Mucosa of stomach (tissue), 1 donor: ENCODE data around the gene NFIA.
"Not testable (repeated sequence)": the region's sequence is repeated elsewhere in the genome, so short reads cannot be mapped to it uniquely, and the experiment has no call there.

ENCODE experiments used
- H3K27me3 ChIP-seq: one replicate; pipeline ENCODE4 v1.7.0; 2013; ENCODE audit warnings: mild to moderate bottlenecking, low read length; ENCODE audit not compliant: control insufficient read depth, insufficient read depth
- H3K36me3 ChIP-seq: one replicate; pipeline ENCODE4 v1.7.0; 2013; ENCODE audit warnings: low read length; ENCODE audit not compliant: control insufficient read depth, insufficient read depth
- H3K4me1 ChIP-seq: one replicate; pipeline ENCODE4 v1.7.0; 2013; ENCODE audit warnings: mild to moderate bottlenecking, low read length; ENCODE audit not compliant: control insufficient read depth, insufficient read depth
- H3K4me3 ChIP-seq: one replicate; pipeline ENCODE4 v1.7.0; 2013; ENCODE audit warnings: low read length
- H3K9ac ChIP-seq: one replicate; pipeline ENCODE4 v1.7.0; 2013; ENCODE audit warnings: mild to moderate bottlenecking, low read length, moderate library complexity
- H3K9me3 ChIP-seq: one replicate; pipeline ENCODE4 v1.7.0; 2013; ENCODE audit warnings: mild to moderate bottlenecking, low read length, moderate library complexity; ENCODE audit not compliant: control insufficient read depth
- donor health status: Pancreatic carcinoma.

NFIA gene

DNA sequence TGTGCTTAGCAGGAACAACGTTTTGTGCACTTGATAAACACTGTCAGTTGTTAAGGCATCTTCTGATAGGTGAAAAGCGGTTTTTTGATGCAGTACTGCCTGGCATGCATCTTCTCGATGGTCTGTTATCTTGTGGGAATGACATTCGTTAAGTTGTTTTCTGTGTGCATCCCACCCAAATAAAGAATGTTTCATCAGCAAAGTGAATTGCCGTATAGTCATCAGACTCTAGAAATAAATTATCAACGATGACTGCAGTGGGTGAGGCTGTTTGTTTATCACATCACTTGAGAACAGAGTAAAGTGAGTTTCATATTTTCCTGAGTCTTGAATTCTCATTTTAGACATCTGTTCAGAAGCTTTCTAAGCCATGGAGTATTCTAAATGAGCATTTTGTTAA, 34.1 kb downstream of the NFIA start:
- Histone ChIP-seq H3K4me1 (peaks cover 28% of the 10 kb centered on the region), H3K36me3 (no peaks in the 10 kb centered on the region), H3K9ac (no peak overlapping the region), H3K27me3 (no peaks in the 10 kb centered on the region), H3K4me3 (no peak overlapping the region), H3K9me3 (no peaks in the 10 kb centered on the region)

DNA sequence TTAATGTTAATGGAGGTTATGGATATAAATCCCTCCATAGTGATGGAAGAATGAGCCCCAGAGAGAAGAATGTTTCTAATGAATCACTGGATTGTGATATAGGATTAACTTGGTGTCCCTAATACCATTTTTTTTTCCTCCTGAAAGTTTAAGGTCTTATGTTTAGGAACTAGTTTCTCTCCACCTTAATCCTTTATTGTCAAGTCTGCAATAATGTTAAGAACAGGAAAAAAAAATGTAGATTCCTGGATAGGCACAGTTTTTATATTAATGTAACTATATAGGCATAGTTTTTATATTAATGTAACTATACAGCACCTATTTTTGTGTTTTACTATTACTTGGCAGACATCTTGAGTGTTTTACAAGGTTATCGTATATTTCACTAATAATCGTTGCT, 34.9 kb downstream of the NFIA start:
- Histone ChIP-seq H3K4me1 (peaks cover 28% of the 10 kb centered on the region), H3K9ac (no peak overlapping the region), H3K4me3 (no peak overlapping the region), H3K9me3 (no peaks in the 10 kb centered on the region), H3K27me3 (no peaks in the 10 kb centered on the region), H3K36me3 (no peaks in the 10 kb centered on the region)

GRCh38 chr1:61119085-61119484, 36.7 kb downstream of the NFIA start:
- H3K4me3 ChIP-seq: no peak overlapping the region
- H3K4me1 ChIP-seq: peaks cover 28% of the 10 kb centered on the region
- no peak overlapping the region for H3K9ac ChIP-seq
- H3K9me3 ChIP-seq: no peaks in the 10 kb centered on the region
- H3K36me3 ChIP-seq: no peaks in the 10 kb centered on the region
- H3K27me3 ChIP-seq: no peaks in the 10 kb centered on the region

- Histone ChIP-seq H3K9me3 (no peaks in the 10 kb centered on the region), H3K9ac (no peak overlapping the region), H3K27me3 (no peaks in the 10 kb centered on the region), H3K36me3 (no peaks in the 10 kb centered on the region), H3K4me3 (no peak overlapping the region), H3K4me1 (peaks cover 33% of the 10 kb centered on the region)
Measured at GRCh38 chr1:61120246-61120840, 38.0 kb downstream of the NFIA start.

DNA sequence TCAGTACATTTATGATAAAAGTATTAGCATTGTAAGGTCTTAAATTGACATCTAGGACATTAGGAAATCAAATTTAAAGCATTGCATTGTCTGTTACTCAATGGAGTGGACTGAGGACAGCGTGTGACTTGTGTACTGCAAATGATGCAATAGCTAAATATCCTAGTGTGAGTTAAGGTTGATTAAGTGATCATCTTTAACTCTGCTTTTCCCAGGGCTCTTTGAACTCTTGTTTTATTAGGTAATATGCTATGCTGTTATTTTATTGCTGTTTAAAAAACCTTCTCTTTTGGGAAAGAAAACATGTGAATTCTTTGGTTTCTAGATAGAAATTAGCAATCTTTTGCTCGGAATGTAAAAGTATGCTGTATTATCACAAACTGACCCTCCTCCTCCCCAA, 38.6 kb downstream of the NFIA start:
- Histone ChIP-seq H3K27me3 (no peaks in the 10 kb centered on the region), H3K9ac (no peak overlapping the region), H3K4me3 (no peak overlapping the region), H3K9me3 (no peaks in the 10 kb centered on the region), H3K36me3 (no peaks in the 10 kb centered on the region), H3K4me1 (peaks cover 33% of the 10 kb centered on the region)

DNA sequence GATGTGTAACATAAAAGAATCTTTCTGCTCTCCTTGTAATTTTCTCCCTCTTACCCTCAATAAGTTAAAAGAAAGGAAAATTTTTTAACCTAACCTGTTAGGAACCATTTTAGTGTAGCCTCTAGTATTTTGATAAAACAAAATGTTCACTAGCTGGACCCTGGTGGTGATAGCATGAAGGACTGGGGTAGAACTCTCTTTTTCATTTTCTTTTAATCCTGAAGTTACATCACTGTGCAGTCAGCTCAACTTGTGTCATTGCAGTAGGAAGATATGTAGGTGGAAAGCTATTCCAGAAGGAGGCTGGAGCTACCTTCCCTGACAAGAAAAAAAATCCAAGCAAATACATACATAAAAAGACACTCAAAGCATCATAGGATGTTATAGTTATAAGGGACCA, 39.3 kb downstream of the NFIA start:
- Histone ChIP-seq H3K4me1 (peaks cover 27% of the 10 kb centered on the region), H3K36me3 (no peaks in the 10 kb centered on the region), H3K9ac (no peak overlapping the region)

GRCh38 chr1:61122389-61122788, 40.0 kb downstream of the NFIA start:
- H3K9me3 ChIP-seq: no peaks in the 10 kb centered on the region
- no peaks in the 10 kb centered on the region for H3K27me3 ChIP-seq
- H3K4me1 ChIP-seq: peaks cover 22% of the 10 kb centered on the region
- no peak overlapping the region for H3K4me3 ChIP-seq
- no peak overlapping the region for H3K9ac ChIP-seq
- no peaks in the 10 kb centered on the region for H3K36me3 ChIP-seq

More for the DNA sequence above, 39.3 kb downstream of the NFIA start:
- Histone ChIP-seq H3K4me3 (no peak overlapping the region), H3K27me3 (no peaks in the 10 kb centered on the region), H3K9me3 (no peaks in the 10 kb centered on the region)

DNA sequence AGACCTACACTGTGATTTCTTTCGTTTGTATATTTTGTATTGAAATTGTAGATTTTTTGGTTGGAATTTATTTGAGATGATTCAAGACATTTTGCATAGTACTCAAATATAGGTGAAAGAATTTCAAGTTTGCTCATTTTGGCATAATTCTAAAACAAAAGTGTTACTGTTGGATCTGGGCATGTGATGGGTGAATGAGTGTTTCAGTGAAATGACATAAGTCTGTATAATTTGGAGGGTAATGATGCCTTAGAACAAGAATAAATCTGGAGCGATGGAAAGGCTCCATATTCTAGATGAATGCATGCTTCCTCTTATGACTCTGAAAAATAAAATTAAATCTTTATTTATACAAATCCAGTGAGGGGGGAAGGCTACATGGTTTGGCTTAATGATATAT, 41.0 kb downstream of the NFIA start:
- H3K27me3 ChIP-seq: no peaks in the 10 kb centered on the region
- H3K9me3 ChIP-seq: no peaks in the 10 kb centered on the region
- H3K4me1 ChIP-seq: peaks cover 20% of the 10 kb centered on the region
- no peak overlapping the region for H3K4me3 ChIP-seq
- no peaks in the 10 kb centered on the region for H3K36me3 ChIP-seq
- H3K9ac ChIP-seq: no peak overlapping the region

- no peak overlapping the region for H3K9ac ChIP-seq
- peaks cover 12% of the 10 kb centered on the region for H3K4me1 ChIP-seq
- H3K27me3 ChIP-seq: no peaks in the 10 kb centered on the region
- no peaks in the 10 kb centered on the region for H3K36me3 ChIP-seq
- H3K9me3 ChIP-seq: no peaks in the 10 kb centered on the region
- H3K4me3 ChIP-seq: no peak overlapping the region
Measured at GRCh38 chr1:61124078-61124477, 41.7 kb downstream of the NFIA start.

DNA sequence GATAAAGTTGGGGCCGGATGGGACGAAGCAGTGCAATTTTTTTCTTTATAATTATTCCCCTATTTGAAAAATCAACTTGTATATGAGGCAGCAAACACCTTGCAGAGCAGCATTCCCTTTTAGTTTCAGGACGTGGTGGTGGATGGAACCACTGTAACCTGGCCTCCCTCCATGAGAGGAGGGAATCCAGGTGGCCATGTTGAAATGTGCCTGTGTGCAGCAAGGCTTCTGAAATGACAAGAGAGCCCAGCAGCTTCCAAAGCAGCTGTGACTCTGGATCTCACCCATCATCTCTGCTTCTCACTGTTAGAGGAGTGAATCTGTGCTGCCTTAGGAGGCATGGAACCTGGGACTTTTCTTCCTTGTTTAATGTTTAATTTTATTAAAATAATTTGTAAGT, 42.3 kb downstream of the NFIA start:
- no peaks in the 10 kb centered on the region for H3K27me3 ChIP-seq
- no peak overlapping the region for H3K4me3 ChIP-seq
- no peak overlapping the region for H3K9ac ChIP-seq
- no peaks in the 10 kb centered on the region for H3K9me3 ChIP-seq
- peaks cover 12% of the 10 kb centered on the region for H3K4me1 ChIP-seq
- H3K36me3 ChIP-seq: no peaks in the 10 kb centered on the region

DNA sequence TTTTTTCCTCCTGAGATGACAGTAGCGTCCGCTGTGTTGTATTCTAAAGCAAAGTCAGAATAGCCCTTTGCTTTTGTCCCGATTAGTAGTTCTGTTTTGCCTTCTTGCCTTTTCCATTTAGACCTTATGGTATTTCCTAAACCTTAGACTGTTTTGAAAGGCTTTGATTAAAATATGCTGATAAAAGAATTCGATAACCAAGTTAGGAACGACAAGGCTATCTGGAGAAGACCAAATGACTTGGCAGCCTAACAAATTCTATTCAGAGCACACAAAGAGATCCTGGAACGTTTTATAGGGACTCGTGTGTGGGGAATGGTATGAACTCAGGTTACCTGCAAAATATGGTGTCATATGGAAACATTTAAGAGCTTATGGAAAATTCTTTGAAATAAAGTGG, 42.9 kb downstream of the NFIA start:
- Histone ChIP-seq H3K4me3 (no peak overlapping the region), H3K36me3 (no peaks in the 10 kb centered on the region), H3K27me3 (no peaks in the 10 kb centered on the region), H3K9ac (no peak overlapping the region), H3K9me3 (no peaks in the 10 kb centered on the region), H3K4me1 (peaks cover 12% of the 10 kb centered on the region)

DNA sequence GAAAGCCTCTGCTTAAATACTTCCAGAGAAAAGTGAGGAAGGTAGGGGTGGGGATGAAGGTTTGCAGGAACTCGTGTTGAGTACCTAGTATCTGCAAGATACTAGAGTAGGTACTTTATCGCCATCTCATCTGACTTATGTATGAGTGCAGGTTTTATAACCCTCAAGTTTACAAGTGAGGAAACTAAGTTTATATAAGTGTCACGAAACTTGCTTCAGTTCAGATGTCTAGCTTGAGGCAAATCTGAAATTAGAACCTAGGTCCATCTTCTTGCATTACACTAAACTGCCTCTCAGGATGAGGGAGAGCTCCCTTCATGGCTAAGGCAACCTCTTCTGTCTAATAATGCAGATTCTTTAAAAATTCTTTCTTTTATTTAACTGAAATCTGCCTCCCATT, 43.5 kb downstream of the NFIA start:
- Histone ChIP-seq H3K4me1 (peaks cover 12% of the 10 kb centered on the region), H3K36me3 (no peaks in the 10 kb centered on the region), H3K4me3 (no peak overlapping the region), H3K9me3 (no peaks in the 10 kb centered on the region), H3K9ac (no peak overlapping the region), H3K27me3 (no peaks in the 10 kb centered on the region)

DNA sequence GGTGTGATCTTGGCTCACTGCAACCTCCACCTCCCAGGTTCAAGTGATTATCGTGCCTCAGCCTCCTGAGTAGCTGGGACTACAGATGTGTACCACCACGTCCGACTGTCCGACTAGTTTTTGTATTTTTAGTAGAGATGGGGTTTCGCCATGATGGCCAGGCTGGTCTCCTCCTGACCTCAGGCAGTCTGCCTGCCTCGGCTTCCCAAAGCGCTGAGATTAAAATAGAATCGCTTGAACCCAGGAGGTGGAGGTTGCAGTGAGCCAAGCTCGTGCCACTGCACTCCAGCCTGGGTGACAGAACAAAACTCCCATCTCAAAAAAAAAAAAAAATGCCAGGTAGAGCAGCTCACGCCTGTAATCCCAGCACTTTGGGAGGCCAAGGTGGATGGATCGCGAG, 44.5 kb downstream of the NFIA start:
- H3K4me3 ChIP-seq, H3K9ac ChIP-seq, H3K9me3 ChIP-seq, H3K36me3 ChIP-seq, H3K27me3 ChIP-seq: not testable (repeated sequence)
- H3K4me1 ChIP-seq: peaks cover 12% of the 10 kb centered on the region
